D721Med (cell line): ENCODE measurements around the gene TENM4.

Experiments
- DNase-seq: peaks from one replicate; pipeline ENCODE4 v3.0.0; 2011; ENCODE audit warnings: low spot score; ENCODE audit not compliant: insufficient read length
- FAIRE-seq: peaks from 2 replicates; lab custom pipeline; 2011; peaks lifted over from hg19 to GRCh38; lab: Jason Lieb, UNC
- TF ChIP-seq, protein P1 (sequence below): IDR thresholded peaks from 2 replicates; pipeline ENCODE4 v1.5.1; 2012; ENCODE audit warnings: mild to moderate bottlenecking, control low read depth; ENCODE audit not compliant: insufficient read depth; ENCODE audit errors: missing control alignments

Gene TENM4

DNA sequence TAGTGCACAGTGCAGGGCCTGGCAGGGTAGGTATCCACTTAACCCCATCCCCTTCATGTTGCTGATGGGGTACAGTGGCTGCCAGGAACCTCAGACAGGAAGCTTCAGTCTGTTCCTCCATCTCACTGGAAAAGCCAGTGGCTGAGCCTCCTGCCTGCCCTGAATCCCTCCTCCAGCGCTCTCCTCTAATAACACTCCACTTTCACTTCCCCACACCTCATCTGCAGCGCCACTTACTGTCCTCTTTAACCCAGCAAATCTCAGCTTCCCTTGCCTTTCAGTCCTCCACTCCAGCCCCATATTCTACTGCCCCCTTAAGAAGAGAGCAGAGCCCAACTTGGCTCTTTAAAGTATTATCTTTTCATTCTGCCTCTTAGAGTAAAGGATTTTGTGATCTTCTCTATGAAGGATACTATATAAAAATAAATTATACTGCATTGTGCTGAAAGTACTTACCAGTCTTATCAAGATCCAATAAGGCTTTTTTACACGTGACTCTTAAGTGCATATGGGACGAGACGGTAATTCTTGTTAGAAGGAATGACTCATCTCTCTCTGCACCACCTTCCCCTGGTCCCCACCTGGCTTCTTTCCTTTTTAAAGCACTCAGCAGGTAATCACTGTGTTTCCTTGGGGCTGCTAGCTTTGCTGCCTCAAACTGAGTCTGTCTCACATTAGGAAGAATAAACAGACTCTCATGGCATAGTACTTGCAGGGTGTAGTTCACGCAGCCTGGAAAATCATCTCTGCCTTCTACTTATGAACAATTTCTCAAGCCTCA lies 628.1 kb downstream of the TENM4 start:
- FAIRE-seq (no peak), DNase-seq (no peak)
- TF ChIP-seq, protein P1, sequence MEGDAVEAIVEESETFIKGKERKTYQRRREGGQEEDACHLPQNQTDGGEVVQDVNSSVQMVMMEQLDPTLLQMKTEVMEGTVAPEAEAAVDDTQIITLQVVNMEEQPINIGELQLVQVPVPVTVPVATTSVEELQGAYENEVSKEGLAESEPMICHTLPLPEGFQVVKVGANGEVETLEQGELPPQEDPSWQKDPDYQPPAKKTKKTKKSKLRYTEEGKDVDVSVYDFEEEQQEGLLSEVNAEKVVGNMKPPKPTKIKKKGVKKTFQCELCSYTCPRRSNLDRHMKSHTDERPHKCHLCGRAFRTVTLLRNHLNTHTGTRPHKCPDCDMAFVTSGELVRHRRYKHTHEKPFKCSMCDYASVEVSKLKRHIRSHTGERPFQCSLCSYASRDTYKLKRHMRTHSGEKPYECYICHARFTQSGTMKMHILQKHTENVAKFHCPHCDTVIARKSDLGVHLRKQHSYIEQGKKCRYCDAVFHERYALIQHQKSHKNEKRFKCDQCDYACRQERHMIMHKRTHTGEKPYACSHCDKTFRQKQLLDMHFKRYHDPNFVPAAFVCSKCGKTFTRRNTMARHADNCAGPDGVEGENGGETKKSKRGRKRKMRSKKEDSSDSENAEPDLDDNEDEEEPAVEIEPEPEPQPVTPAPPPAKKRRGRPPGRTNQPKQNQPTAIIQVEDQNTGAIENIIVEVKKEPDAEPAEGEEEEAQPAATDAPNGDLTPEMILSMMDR = no peak

DNA sequence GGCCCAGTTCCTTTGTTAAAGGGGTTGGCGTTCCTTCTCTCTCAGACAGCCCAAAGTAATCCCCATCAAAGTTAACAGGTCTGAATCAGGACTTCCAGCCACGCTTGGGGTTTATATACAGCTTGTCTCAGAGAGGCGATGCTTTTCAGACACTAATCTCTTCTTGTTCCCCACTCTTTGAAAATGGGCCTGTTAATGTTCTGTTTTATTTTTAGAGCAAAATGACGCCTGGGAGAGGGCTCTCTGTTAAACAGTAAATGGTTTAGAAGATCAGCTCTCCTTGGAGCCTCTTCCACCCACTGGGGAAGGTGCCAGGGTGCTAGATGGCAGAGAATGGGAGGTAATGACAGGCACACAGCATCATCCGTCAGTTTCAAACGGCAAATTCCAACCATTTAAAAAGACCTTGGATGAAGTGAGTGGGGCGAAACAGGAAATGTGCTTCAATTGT lies 630.2 kb downstream of the TENM4 start:
- TF ChIP-seq, protein P1 = no peak
- DNase-seq = no peak
- FAIRE-seq = no peak

DNA sequence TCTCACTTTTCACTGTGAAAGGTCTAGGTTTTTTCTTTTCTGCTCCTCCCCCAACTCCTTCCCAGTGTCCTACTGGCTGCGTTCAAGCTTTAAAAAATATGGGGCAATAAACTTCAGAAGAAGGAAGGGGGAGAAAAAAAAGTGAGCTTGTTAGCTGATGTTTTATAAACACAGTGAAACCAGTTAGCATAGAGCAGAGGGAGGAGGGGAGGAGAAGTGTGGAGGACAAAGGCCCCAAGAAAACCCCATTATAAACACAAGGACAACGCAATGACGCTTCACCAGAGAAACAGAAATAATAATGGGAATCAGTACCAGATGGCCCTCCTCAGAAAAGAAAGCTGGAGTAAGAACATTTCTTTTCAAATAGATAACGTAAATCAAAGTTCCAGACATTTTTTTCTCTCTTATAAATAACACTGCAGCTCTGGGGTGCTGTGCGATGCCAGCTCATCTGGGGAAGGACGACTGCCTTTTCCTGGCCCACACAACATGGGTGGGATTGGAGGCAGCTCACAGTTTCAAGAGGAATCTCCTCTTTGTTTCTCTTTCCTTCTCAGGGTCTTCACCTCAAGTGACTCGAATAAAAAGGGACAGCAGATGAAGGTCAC lies 630.8 kb downstream of the TENM4 start:
- FAIRE-seq = no peak
- TF ChIP-seq, protein P1 = no peak
- no peak for DNase-seq

DNA sequence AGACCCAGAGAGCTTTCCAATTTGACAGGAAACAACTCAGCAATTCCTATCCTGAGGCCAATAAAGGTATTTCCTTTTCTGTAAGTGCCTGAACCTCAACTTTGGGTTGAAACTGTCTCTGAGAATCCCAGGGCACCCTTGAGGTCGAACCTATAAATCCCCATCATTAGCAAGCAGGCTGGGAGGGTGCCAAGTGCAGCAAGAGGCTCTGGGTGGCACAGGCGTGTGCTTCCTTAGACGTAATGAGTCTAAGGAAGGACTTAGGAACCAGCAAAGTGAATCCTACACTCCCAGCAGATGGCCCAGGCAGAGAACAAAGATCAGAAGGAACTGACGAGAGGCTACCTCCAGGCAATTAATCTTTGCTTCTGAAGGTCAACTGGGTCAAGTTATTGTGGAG lies 631.9 kb downstream of the TENM4 start:
- FAIRE-seq = no peak

DNA sequence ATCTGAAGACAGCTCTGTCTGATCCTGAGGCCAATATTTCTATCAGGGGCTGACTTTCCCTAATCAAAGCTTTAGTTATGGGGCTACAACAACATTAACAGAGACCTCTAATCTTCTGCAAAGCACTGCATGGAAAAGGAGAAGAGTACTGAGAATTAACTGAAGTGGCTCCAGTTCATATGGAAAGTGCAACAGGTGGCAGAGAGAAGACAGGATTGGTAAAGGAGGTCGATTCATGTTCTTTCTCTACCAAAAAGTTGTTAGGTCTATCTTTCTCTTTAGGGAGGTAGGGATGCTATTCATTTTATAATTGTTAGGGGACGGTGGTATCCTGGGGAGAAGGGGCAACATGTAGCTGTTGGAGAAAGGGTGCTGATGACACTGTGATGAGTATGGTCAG lies 633.5 kb downstream of the TENM4 start:
- TF ChIP-seq, protein P1 = no peak
- DNase-seq (no peak), FAIRE-seq (no peak)

More for the DNA sequence above, 631.9 kb downstream of the TENM4 start:
- TF ChIP-seq, protein P1 = no peak
- no peak for DNase-seq

DNA sequence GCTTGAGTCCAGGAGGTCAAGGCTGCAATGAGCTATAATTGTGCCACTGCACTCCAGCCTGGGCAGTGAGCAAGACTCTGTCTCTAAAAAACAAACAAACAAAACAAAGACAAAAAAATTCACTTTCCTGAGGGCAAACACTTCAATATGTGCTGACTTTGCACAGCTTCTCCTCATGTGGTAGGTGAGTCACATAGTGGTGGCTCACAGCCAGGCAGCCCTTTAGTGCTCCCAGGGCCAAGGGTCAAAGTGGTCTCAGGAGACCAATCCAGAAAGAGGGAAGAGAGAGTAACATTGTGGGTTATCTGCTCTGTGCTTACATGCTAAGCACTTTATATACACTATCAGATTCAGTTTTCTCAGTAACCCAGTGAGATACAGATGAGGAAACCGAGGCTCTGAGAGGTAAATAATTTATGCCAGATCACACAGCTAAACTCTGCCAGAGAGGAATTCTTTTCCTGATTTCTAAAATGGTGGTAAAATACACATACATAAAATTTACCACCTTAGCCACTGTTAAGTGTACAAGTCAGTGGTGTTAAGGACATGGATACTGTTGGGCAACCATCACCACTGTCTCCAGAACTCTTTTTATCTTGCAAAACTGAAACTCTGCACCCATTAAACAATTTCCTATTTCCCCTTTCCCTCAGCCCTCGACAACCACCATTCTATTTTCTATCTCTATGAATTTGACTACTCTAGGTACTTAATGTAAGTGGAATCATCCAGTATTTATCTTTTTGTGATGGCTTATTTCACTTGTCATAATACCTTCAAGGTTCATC lies 634.4 kb downstream of the TENM4 start:
- FAIRE-seq = no peak
- TF ChIP-seq, protein P1 = no peak
- DNase-seq = no peak
